WI38 (cell line): ENCODE results near the gene CFAP90.

Experiments
- H3K4me3 ChIP-seq: 2 replicates; pipeline ENCODE4 v1.5.1; 2011; ENCODE audit warnings: low read depth, mild to moderate bottlenecking, control low read depth, low read length
- CTCF ChIP-seq: IDR thresholded peaks from 2 replicates; pipeline ENCODE4 v1.5.1; 2012; ENCODE audit warnings: low read depth, mild to moderate bottlenecking, control low read depth, low read length

Gene CFAP90

GRCh38 chr5:7884491-7885267 lies 33.7 kb upstream of the CFAP90 start:
- TF ChIP-seq CTCF, result no peak
- H3K4me3 ChIP-seq, result no peak overlapping the region

GRCh38 chr5:7882926-7883325 lies 32.0 kb upstream of the CFAP90 start:
- no peak for TF ChIP-seq CTCF
- H3K4me3 ChIP-seq, result no peak overlapping the region

GRCh38 chr5:7881816-7882215 lies 30.9 kb upstream of the CFAP90 start:
- TF ChIP-seq CTCF, result no peak
- H3K4me3 ChIP-seq, result no peak overlapping the region

- TF ChIP-seq CTCF, result no peak
Measured at GRCh38 chr5:7881091-7881490, 30.2 kb upstream of the CFAP90 start.

GRCh38 chr5:7878381-7878873 lies 27.5 kb upstream of the CFAP90 start:
- TF ChIP-seq CTCF, result no peak
- no peak overlapping the region for H3K4me3 ChIP-seq

More at GRCh38 chr5:7881091-7881490, 30.2 kb upstream of the CFAP90 start:
- no peak overlapping the region for H3K4me3 ChIP-seq

- H3K4me3 ChIP-seq, result no peak overlapping the region
- no peak for TF ChIP-seq CTCF
Measured at GRCh38 chr5:7877851-7878250, 26.9 kb upstream of the CFAP90 start.

- no peak overlapping the region for H3K4me3 ChIP-seq
Measured at GRCh38 chr5:7876867-7877266, 25.9 kb upstream of the CFAP90 start.

More at GRCh38 chr5:7876867-7877266, 25.9 kb upstream of the CFAP90 start:
- no peak for TF ChIP-seq CTCF
